ENCODE results near the gene GFI1B.
"Not testable (repeated sequence)": the region's sequence is repeated elsewhere in the genome, so short reads cannot be mapped to it uniquely, and the experiment has no call there.

The GFI1B gene

GRCh38 chr9:133026426-133026825, 47.9 kb downstream of the GFI1B start:
- no peak for DNase-seq

- DNase-seq: no peak
Observed at GRCh38 chr9:133027134-133027533, 48.6 kb downstream of the GFI1B start.

DNA sequence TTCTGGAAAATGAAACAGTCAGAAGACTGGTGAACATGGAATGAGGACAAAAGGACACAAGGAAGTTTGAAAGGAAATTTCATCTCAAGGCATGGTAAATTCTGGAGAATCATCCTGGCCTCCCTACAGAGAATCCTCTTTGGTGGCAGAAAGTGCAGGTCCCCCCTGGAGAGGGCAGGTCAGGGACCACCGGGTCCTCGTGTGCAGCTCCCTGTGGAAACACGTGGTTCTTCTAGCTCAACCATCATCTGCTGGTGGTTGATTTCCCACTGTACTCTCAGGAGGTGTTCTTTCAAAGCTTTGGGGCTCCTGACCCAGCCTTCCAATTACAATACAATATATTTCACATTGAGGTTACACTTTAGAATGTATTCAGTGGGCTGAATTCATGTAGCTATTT, 49.7 kb downstream of the GFI1B start:
- no peak for DNase-seq

DNA sequence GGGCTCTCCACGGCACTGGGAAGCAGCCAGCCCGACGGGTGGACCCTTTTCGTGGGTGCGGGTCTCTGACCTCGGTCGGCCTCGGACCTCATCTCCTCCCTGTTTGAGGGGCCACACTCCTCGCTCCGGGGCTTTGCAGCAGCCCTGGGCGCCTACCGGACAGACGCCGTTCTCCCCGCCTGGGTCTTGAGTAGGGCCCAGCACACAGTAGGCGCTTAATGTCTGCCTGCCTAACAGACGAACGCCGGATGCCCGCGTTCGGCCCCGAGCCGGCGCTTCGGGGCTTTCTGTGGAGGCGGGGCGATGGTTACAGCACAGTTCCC, 51.5 kb downstream of the GFI1B start:
- DNase-seq: no peak

- DNase-seq: peak; percentile 99
Observed at GRCh38 chr9:133030317-133031129, 52.0 kb downstream of the GFI1B start, which contains the start of gene GTF3C5. Gene GTF3C5 (plus strand): TSS chr9:133030997. CDS start chr9:133031012, 15 bp downstream.

DNA sequence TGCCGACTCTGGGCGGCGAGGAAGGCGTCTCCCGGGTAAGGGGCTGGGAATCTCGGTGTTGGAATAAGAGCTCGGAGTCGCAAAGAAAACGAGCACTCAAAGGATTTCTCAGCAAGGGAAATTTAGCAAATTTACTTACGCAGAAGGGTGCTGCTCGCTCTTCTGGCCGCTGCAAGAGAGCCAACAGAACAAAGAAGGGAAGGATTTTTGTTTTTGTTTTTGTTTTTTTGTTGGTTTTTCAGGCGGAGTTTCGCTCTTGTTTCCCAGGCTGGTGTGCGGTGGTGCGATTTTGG, 52.6 kb downstream of the GFI1B start:
- DNase-seq: no peak

- DNase-seq: no peak
Observed at GRCh38 chr9:133031496-133031911, 53.0 kb downstream of the GFI1B start.

DNA sequence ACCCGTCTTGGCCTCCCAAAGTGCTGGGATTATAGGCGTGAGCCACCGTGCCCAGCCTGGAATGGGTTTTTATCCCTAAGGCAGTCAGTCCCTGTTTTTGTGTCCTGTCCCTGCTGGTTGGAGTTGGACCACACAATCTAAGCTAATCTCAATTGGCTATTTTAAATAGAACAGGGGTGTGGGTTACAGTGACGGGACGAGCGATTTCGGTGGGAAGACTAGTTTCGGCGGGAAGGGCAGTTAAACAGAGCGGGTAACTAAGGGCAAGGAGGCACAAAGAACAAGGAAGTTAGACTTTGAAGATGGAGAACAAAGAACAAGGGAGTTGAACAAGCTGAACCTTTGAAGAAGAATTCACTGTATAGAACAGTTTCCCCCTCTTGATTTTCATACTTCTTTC, 53.7 kb downstream of the GFI1B start:
- no peak for DNase-seq

- DNase-seq: no peak
Observed at GRCh38 chr9:133035669-133036068, 57.2 kb downstream of the GFI1B start.

- no peak for DNase-seq
Observed at GRCh38 chr9:133037775-133038515, 59.5 kb downstream of the GFI1B start.

DNA sequence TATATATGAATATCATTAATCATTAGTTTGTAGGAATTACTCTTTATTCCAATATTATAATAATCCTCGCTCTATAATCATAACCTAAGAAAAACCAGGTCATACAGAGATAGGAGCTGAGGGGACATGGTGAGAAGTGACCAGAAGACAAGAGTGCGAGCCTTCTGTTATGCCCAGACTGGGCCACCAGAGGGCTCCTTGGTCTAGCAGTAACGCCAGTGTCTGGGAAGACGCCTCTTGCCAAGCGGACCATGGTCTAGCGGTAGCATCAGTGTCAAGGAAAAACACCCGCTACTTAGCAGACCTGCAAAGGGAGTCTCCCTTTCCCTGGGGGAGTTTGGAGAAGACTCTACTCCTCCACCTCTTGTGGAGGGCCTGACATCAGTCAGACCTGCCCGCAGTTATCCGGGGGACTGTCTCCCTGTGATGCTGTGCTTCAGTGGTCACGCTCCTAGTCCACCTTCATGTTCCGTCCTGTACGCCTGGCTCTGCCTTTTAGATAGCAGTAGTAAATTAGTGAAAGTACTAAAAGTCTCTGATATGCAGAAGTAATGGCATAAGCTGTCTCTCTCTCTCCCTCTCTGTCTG, 62.5 kb downstream of the GFI1B start:
- DNase-seq: not testable (repeated sequence)

Measured in DMS153 (cell line).